NCI-H82 treated with DMSO at 0.1 percent for 48 hours (cell line): ENCODE data around the gene MT4.
A peak's percentile ranks its signal among the peaks of the same experiment; 100 is the strongest.

Source experiments
- DNase-seq: peaks from one replicate; lab custom pipeline; 2025; ENCODE audit not compliant: unreplicated experiment; lab: John Stamatoyannopoulos, UW

The MT4 gene

DNA sequence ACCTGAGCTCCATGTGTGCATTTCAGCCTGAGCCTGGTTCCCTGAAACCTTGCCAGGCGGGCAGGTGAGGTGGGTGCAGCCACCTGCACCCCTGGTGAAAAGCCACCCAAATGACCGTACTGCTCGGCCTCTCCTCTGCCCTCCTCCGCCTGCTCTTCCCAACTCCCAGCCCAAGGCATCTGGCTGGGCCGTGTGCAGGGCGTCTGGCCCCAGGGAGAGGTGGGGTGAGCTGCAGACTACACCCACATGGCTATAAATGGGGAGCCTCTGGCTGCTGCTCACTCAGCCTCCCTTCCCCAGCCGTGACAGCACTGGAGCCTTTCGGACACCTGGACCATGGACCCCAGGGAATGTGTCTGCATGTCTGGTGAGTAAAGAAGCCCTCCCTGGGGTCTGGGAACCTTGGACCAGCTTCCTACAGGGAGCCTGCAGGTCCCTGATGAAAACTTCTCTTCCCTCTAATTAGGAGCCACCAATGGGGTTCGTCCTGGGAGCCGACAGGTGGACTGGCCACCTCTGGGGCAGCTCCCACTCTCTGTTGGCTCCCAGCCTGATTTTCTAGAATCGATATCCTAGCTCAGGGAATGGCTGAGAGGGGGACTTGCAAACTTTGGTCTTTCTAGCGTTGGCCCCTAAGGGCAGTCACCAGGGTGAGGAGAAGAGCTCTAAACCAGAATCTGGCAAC lies at the start of gene MT4:
TSS of gene MT4 (plus strand) at position 281 of the 685 bp plus-strand sequence. CDS start at position 337, 56 bp downstream.
- no peak for DNase-seq

DNA sequence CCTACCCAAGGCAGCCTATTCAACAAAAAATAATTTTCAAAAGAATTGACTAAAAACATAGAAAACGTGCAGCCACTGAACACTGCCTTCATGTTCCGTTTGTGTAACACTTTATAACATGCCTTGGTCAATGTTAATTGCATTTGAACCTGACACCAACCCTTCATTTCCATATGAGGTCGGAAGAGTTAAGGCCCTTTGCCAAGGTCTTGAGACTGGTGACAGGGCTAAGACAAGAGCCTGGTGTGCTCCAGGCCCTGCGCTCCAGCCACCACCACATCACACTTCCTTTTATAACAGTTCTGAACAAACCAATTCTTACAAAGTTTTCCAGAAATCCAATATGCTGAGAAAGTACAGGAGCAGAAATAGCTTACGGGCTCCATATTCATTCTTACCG lies 49.2 kb upstream of the MT4 start:
- no peak for DNase-seq

DNA sequence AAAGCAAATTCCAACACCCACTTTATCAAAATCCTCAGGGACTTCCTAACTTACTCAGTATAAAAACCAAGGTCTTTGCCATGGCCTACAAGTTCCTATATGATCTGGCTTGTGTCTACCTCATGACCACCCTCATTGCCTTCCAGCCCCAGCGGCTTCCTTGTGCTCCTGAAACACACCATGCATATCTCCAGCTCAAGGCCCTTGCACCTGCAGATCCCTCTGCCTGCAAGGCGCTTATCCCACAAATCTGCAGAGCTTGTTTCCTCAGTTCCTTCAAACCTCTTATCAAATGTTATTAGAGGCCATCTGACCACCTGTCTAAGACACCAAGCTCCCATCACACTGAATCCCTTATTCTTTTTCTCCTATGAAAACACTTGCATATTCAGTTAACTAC lies 47.7 kb upstream of the MT4 start:
- DNase-seq, result no peak

DNA sequence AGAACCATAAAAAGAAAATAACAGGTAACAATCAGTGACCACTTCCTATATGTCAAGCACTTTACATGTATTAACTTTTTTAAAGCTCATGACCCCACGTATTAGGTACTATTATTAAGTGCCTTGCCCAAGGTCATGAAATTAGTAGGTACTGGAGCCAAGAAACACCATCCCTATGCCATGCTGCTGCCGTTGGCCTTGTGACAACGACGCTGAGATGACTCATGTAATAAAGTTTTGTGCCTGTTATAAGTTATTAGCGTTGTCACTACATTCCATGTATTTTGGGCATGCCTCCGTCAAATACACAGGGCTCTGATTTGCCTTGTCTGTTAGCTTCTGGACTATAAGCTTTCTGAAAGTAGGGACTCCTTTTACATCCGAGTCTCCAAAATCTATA lies 46.4 kb upstream of the MT4 start:
- DNase-seq, result no peak

DNA sequence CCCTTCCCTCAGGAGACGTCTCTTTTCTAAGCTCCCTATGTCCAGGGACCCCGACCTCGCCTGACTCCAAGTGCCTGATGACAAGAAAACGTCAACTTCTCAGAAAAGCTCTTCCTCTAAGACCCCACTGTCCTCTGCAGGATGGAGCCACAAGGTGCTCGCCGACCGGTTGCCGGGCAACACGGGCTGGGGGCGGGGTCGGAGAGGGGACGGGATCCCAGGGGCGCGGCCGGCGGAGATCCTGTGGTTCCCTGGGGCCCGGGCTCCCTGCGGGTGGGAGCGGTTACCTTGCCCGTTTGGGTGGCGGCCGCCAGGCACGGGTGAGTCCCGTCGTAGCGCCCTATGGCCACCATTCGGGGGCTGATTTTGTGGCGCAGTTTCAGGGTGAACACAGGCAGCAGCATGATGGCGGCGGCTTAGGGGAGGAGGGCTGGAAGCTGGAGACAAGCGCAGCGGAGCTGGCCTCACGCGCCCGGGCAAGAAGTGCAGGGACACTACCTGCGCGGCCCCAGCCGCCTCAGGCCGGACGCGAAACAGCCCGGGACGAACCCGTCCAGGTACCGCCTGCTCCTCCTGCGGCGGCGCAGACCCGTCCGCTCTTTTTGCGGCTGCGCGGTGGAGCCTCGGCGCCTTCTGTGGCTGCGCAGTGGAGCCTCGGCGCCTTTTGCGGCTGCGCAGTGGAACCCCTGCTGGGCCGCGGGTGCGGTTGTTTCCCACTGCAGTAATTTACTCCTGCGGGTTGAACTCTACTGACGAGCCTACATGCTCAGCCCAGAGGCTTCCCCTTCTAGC lies 45.2 kb upstream of the MT4 start, which contains the start of gene BBS2:
TSS of gene BBS2 (minus strand) at position 566 of the 792 bp plus-strand sequence. CDS start at position 404, 162 bp downstream.
- peak; percentile 53 for DNase-seq

DNA sequence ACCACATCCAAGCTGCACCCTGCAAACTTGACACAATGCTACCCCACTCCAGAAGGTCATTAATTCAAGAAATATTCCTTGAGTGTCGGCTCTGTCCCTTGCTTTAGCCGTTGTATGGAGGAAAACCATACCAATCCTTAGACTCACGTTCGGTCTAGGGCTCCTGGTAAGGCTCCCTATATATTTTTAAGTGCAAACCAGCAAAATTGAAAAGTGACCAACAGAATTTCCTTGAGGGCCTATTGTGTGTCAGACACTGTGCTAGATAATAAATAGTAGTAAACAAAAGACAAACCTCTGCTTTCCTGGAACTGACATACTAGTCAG lies 44.7 kb upstream of the MT4 start:
- DNase-seq, result no peak

DNA sequence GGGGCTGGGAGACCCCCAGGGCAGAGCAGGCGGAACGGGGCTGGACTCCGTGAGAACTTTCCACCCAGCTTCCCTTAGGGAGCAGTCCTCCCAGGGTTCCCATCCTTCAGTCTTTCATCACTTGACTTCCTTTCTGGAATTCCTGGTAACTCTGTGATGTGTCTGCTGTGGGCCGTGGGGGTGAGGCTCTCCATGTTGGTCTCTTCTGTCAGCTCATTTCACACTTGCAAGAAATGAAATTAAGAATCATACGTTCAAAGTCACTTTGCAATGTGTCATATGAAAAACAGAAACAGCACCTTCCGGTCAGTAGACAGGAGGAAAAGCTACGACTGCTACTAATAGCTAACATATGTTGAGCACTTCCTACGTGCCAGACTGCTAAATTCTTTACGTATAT lies 39.6 kb upstream of the MT4 start:
- DNase-seq, result no peak

DNA sequence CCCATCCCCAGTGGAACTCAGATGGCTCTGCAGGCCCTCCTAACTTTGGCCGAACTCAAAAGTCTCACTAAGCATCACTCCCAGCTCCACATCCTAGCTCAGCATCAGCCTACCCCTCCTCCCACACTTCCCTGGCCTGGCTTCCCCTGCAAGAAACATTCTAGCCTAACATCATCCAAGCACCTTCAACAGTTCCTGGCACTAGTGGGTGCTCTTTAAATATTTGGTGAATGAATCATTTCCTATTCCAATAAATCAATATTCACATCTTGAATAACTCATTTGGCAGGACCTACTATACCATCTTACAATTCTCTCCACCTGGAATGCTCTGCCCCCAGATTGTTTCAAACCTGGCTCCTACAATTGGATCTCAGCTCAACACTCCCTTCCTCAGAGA lies 34.0 kb upstream of the MT4 start:
- DNase-seq, result no peak

DNA sequence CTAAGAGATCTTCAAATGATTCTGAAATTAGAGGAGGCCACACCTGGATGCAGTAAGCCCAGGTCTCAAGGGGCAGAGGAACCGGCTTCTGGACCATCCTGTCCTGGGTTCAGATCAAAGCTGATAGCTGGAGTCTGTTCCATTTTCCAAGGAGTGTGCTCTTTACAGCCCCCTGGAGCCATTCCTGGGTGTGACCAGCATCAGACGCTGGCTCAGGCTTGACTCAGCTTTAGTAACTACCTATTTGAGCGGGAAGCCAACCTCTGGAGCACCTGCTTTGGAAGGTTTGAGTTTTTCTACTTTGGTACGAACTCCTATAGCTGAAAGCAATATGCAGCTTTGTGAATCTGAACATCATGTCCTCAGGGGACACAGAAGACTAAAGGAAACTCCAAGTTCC lies 32.2 kb upstream of the MT4 start:
- no peak for DNase-seq

DNA sequence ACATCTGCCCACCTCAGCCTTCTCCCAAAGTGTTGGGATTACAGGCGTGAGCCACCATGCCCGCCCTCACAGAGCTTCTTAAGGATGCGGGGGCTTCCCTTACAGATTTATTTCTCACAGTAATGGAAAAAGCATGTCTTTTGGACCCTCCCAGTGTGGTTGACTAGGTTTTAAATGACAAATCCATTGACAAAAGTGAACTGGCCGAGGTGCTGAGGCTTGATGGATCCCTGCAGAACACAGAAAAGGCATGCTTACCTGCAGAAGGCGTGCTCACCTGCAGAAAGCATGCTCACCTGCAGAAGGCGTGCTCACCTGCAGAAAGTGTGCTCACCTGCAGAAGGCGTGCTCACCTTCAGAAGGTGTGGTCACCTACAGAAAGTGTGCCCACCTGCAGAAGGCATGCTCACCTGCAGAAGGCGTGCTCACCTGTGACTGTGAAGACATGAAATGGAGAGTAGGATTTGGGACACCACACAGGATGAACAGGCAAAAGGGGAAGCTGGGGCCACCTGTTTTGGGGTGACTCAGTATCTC lies 30.0 kb upstream of the MT4 start:
- DNase-seq, result no peak

DNA sequence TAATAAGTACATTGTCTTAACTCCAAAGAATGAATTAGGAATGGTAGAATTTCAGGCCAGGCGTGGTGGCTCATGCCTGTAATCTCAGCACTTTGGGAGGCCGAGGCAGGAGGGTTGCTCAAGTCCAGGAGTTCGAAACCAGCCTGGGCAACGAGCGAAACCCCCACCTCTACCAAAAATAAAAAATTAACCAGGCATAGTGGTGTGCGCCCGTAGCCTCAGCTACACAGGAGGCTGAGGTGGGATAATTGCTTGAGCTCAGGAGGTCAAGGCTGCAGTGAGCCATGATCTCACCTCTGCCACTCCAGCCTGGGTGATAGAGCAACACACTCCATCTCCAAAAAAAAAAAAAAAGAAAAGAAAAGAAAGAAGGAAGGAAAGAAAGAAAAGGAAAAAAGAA lies 26.5 kb upstream of the MT4 start:
- DNase-seq, result no peak

DNA sequence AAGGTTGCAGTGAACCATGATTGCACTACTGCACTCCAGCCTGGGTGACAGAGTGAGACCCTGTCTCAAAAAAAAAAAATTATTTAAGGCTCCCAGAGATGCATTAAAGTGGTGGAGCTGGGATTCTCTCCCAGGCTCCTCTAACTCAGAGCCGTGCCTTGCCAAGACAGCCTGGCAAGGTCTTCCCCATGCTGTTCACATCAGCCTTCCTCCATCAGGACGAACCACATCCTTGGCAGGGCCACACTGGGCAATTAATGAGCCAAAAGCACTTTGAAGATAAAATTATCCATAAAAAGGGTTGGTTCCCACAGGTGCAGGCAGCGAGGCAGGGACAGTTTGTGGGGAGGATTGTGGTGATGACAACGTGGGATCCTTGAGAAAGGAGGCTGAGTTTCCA lies 25.2 kb upstream of the MT4 start:
- no peak for DNase-seq

DNA sequence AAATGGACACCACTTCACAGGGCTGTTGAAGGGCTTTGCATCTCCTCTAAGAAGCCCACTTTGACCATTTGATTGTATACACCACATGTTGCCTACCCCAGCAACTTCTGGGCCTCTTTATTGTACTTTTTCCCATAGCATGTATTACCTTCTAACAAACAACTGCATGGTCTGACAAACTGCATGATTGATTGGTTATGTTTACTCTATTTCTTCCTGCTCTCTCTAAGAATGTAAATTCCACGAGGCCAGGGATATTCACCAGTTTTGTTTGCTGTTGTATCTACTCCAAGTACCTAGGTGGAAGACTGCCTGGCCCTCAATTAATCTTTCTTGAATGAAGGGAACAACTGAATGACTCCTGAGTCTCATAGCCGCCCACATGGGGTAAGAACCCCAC lies 22.8 kb upstream of the MT4 start:
- DNase-seq, result no peak

DNA sequence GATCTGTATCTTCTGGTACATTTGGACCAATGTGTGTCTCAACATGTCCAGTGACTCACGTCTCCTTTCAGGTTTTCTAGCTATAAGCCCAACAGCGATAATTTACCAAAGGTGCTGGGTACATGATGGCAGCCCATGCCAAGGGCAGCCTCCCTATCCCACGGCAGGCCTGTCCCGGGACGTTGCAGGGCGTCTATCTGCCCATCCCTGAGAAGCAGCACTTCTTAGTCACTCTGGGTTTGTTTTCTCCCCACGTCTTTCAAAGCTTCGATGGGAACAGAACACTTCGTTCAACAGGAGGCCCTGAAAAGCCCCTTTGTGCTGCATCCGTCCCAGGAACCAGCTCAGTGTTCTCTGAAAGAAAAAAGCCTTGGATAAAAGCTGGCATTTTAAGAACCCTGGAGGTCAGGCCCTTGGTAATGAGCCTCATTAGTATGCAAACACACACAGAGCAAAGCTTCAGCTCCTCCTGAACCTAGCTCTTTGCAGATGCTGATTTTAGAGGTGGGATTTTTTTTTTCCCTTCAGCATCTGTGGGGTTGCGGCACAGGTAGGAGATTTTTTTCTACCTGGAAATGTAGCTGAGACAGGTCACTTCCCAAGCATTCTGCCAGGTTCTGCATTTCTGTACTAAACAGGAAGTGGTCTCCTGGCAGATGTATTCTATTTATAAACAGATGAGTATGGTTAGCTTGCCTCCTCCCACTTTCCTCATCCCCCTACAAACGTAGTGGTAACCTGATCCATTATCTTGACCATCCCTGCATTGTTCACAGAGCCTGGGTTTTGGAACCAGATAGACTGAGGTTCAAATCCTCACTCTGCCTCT lies 17.5 kb upstream of the MT4 start:
- no peak for DNase-seq

DNA sequence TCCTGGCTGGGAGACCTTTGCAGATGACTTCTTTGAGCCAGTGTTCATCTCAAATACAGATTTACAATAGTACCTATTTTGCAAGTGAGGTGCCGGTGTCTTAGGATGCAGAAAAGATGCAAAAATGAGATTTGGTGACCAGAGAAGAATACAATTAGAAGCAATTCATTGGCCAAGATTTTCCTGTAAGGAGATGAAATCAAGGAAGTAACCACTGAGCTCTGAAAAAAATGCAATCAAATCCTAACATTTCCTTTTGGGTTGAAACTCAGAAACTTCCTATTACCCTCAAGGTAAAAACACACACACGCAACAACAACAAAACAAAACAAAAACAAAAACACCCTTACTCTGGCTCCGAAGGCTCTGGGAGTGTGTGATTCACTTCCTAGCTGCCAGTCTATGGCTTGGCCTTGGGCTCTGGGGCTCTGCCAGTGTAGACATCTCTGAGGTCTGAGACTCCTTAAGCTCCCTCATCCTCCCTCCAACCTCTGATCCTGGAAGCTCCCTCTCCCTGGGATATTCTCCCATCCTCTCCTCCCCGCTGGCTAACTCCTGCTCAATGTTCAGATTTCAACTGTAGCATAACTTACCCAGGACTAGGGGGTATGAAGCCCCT lies 16.8 kb upstream of the MT4 start:
- DNase-seq, result no peak

DNA sequence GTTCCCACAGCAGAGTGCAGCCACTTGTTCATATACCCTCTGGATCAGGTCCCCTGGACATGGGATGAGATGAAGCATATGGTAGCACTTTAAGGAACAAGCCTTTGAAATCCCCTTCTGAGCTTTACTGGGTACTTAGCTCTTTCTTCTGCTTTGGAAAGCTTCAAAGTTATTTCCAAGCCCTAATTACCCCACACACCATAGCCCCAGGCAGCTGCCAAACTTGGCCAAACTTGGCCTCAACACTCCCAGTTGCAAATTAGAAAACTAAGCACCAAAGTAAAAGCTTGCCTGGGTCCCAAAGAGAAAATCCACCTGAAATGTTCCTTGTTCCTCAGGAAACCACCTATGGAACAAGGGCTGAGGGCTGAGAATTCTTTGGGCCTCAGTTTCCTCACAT lies 15.7 kb upstream of the MT4 start:
- no peak for DNase-seq

DNA sequence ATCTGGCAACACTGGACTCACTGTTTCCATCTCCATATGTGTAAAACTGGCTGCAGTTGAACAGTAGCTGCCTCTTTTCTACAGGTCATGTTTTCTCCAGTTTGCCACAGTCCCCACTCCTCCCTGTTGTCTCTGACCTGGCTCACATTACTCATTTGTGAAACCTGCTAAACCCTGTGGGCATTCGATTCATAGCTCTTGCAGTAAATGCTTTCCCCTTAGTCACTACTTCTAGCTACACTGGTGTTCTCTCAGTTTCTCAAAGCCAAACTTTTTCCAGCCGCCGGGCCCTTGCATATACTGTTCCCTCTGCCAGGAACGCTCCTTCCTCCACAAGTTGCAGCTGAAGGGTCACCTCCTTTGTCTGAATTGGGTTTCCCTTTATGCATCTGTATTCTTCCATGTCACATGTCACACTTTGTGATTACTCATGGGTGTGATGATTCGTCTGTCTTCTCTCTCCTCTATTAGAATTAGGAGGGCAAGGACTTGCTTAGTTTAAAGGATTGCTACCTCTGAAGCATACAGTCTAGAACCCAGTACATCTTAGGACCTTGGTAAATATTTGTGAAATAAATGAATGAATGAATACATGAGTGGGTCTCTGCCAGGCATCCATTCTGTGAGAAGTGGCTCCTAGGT lies 15.0 kb upstream of the MT4 start:
- DNase-seq, result no peak

DNA sequence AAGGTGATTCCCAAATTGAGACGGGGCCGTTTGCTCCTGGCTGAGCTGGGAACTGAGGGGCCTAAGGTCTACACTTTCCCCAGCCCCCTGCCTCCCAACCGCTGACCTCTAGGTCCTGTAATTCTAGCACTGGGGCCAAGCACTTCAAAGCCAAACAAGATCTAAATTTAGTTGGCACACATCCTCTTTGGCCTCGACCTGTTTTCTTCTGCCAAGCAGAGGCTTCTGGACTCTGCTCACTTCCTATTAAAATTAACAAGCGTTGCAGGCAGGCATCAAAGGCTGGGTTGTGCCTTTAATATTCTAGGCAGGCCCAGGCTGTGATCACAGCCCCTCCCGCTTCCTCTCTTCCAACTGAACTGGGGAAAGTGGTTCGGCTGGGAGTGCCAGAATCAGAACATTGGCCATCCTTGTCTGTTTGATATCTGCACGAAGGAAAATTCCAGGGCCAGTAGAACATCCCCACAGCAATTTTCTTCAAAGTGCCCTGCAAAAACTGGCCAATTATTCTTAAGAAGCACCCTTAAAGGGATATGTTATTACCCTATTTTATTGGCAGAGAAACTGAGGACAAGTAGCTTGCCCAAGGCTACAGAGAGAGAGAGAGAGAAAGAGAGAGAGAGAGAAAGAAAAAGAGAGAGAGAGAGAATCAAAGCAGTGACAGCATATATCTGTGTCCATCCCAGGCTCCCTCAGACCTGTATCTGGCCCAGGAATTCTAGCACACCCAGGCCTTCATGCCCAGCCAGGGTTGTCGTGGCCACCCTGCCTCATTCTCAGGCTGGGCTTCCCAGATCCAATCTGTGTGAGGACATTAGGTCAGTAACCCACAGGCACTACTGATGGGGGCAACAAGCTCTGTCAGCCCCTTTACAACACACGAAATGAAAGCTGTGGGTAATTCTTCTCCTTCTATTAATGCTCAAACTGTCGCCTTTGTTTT lies 12.8 kb upstream of the MT4 start:
- DNase-seq, result no peak

DNA sequence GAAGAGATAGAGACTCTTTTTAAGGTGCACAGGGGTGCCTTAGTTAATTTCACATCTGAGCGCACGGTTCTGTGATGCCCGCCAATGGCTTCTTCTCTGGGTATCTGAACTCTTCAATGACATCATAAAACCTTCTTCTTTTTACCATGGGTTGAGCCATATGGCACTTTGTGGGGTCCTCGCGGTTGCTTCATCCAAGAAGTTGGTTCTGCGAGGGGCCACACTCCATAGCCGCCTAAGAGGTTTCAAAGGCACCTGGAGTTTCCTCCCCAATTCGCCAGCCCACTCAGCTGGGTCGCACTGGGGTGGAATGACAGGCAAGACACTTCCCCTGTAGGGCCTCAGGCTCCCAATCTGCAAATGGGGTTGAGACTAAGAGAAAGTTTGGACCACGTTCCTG lies 10.4 kb upstream of the MT4 start:
- DNase-seq, result no peak
